ENCODE measurements around the gene TSPAN18.
A peak's percentile ranks its signal among the peaks of the same experiment; 100 is the strongest.

The TSPAN18 gene

GRCh38 chr11:44828296-44828695 is 101.5 kb downstream of the TSPAN18 start:
- no peak overlapping the region for H3K9ac ChIP-seq (ENCODE audit: low read depth, low read length, poor library complexity)
- H4K91ac ChIP-seq (ENCODE audit: low read depth, low read length, poor library complexity): no peak overlapping the region
- peaks cover 39 to 44% of the 10 kb centered on the region in 2 donors for H3K4me1 ChIP-seq (ENCODE audit: control insufficient read depth in 2 of 2, insufficient read depth in 1 of 2, low read depth in 1 of 2, low read length in 2 of 2)
- H3K4me3 ChIP-seq (ENCODE audit: low read length in 2 of 2): no peak overlapping the region
- no peak overlapping the region for H3K4me2 ChIP-seq (ENCODE audit: insufficient read depth, low read length, poor library complexity, severe bottlenecking)
- no peak overlapping the region for H2AFZ ChIP-seq (ENCODE audit: low read length)
- H3K27ac ChIP-seq (replicated peaks; ENCODE audit: low read length): no peak overlapping the region
- no peak overlapping the region for H3K18ac ChIP-seq (ENCODE audit: low read length)
- no peak overlapping the region for H2BK15ac ChIP-seq (ENCODE audit: low read length)
- H4K8ac ChIP-seq (ENCODE audit: low read depth, low read length): no peak overlapping the region
- H3K9me3 ChIP-seq (replicated peaks in 1 of 2; ENCODE audit: control insufficient read depth in 2 of 2, insufficient read depth in 1 of 2, low read depth in 1 of 2, low read length in 2 of 2): peaks cover 0 to under 1% of the 10 kb centered on the region in 2 donors
- no peak overlapping the region for H2BK120ac ChIP-seq (ENCODE audit: low read depth, low read length)
- H3K79me1 ChIP-seq (ENCODE audit: low read depth, low read length): peaks cover 10% of the 10 kb centered on the region
- no CpG with 5 or more reads among the region's 5 CpGs for WGBS, 2 donors (ENCODE audit: extremely low coverage in 2 of 2, insufficient read length in 2 of 2, insufficient replicate concordance in 1 of 2)
- no peak overlapping the region for H3K4ac ChIP-seq (ENCODE audit: low read length)
- no peak for DNase-seq (ENCODE audit: low spot score)
- no peaks in the 10 kb centered on the region for H3K27me3 ChIP-seq (ENCODE audit: control insufficient read depth in 3 of 3, insufficient read depth in 3 of 3, low read depth in 1 of 3, low read length in 3 of 3)
- H3K14ac ChIP-seq (ENCODE audit: low read length): no peak overlapping the region
- peak overlapping the region; percentile 66 for H2AK5ac ChIP-seq (ENCODE audit: low read depth, low read length)
- H3K23ac ChIP-seq (ENCODE audit: low read depth, low read length, poor library complexity): no peak overlapping the region
- no peaks in the 10 kb centered on the region for H3K36me3 ChIP-seq (replicated peaks in 1 of 2; ENCODE audit: control insufficient read depth in 2 of 2, insufficient read depth in 2 of 2, low read length in 2 of 2)
- no peak overlapping the region for H2BK12ac ChIP-seq (ENCODE audit: low read length)
- H2BK5ac ChIP-seq (ENCODE audit: low read length): no peak overlapping the region

GRCh38 chr11:44829838-44830237 is 103.1 kb downstream of the TSPAN18 start:
- Histone ChIP-seq H3K79me1 (ENCODE audit: low read depth, low read length) (peaks cover 10% of the 10 kb centered on the region), H2BK12ac (ENCODE audit: low read length) (no peak overlapping the region), H4K91ac (ENCODE audit: low read depth, low read length, poor library complexity) (no peak overlapping the region), H3K27ac (replicated peaks; ENCODE audit: low read length) (no peak overlapping the region), H2BK120ac (ENCODE audit: low read depth, low read length) (no peak overlapping the region), H3K23ac (ENCODE audit: low read depth, low read length, poor library complexity) (no peak overlapping the region), H3K36me3 (replicated peaks in 1 of 2; ENCODE audit: control insufficient read depth in 2 of 2, insufficient read depth in 2 of 2, low read length in 2 of 2) (no peaks in the 10 kb centered on the region), H3K4ac (ENCODE audit: low read length) (no peak overlapping the region), H2BK15ac (ENCODE audit: low read length) (no peak overlapping the region), H4K8ac (ENCODE audit: low read depth, low read length) (no peak overlapping the region), H3K27me3 (ENCODE audit: control insufficient read depth in 3 of 3, insufficient read depth in 3 of 3, low read depth in 1 of 3, low read length in 3 of 3) (no peaks in the 10 kb centered on the region), H3K4me2 (ENCODE audit: insufficient read depth, low read length, poor library complexity, severe bottlenecking) (no peak overlapping the region), H3K4me3 (ENCODE audit: low read length in 2 of 2) (no peak overlapping the region), H3K18ac (ENCODE audit: low read length) (peak overlapping the region; percentile 15), H3K4me1 (ENCODE audit: control insufficient read depth in 2 of 2, insufficient read depth in 1 of 2, low read depth in 1 of 2, low read length in 2 of 2) (peaks cover 43 to 45% of the 10 kb centered on the region in 2 donors), H3K9me3 (replicated peaks in 1 of 2; ENCODE audit: control insufficient read depth in 2 of 2, insufficient read depth in 1 of 2, low read depth in 1 of 2, low read length in 2 of 2) (no peaks in the 10 kb centered on the region), H3K9ac (ENCODE audit: low read depth, low read length, poor library complexity) (no peak overlapping the region), H2BK5ac (ENCODE audit: low read length) (no peak overlapping the region), H2AFZ (ENCODE audit: low read length) (no peak overlapping the region), H3K14ac (ENCODE audit: low read length) (no peak overlapping the region), H2AK5ac (ENCODE audit: low read depth, low read length) (no peak overlapping the region)
- no peak for DNase-seq (ENCODE audit: low spot score)
- WGBS, 2 donors (ENCODE audit: extremely low coverage in 2 of 2, insufficient read length in 2 of 2, insufficient replicate concordance in 1 of 2): no CpG with 5 or more reads among the region's 2 CpGs

GRCh38 chr11:44831605-44832394 is 105.0 kb downstream of the TSPAN18 start:
- peaks cover 31 to 35% of the 10 kb centered on the region in 2 donors for H3K4me1 ChIP-seq (ENCODE audit: control insufficient read depth in 2 of 2, insufficient read depth in 1 of 2, low read depth in 1 of 2, low read length in 2 of 2)
- no peak for DNase-seq (ENCODE audit: low spot score)
- no CpG with 5 or more reads among the region's 10 CpGs for WGBS, 2 donors (ENCODE audit: extremely low coverage in 2 of 2, insufficient read length in 2 of 2, insufficient replicate concordance in 1 of 2)

GRCh38 chr11:44832452-44832851 is 105.7 kb downstream of the TSPAN18 start:
- Histone ChIP-seq H3K27me3 (ENCODE audit: control insufficient read depth in 3 of 3, insufficient read depth in 3 of 3, low read depth in 1 of 3, low read length in 3 of 3) (no peaks in the 10 kb centered on the region), H3K18ac (ENCODE audit: low read length) (peak overlapping the region; percentile 0), H3K4me1 (ENCODE audit: control insufficient read depth in 2 of 2, insufficient read depth in 1 of 2, low read depth in 1 of 2, low read length in 2 of 2) (peaks cover 25 to 31% of the 10 kb centered on the region in 2 donors), H3K36me3 (replicated peaks in 1 of 2; ENCODE audit: control insufficient read depth in 2 of 2, insufficient read depth in 2 of 2, low read length in 2 of 2) (no peaks in the 10 kb centered on the region), H3K4me3 (ENCODE audit: low read length in 2 of 2) (no peak overlapping the region), H3K23ac (ENCODE audit: low read depth, low read length, poor library complexity) (no peak overlapping the region), H3K27ac (replicated peaks; ENCODE audit: low read length) (no peak overlapping the region), H3K4me2 (ENCODE audit: insufficient read depth, low read length, poor library complexity, severe bottlenecking) (no peak overlapping the region), H3K9me3 (replicated peaks in 1 of 2; ENCODE audit: control insufficient read depth in 2 of 2, insufficient read depth in 1 of 2, low read depth in 1 of 2, low read length in 2 of 2) (peaks cover 3 to 10% of the 10 kb centered on the region in 2 donors), H2BK12ac (ENCODE audit: low read length) (no peak overlapping the region), H2AFZ (ENCODE audit: low read length) (no peak overlapping the region), H2BK15ac (ENCODE audit: low read length) (no peak overlapping the region), H2BK5ac (ENCODE audit: low read length) (no peak overlapping the region), H2AK5ac (ENCODE audit: low read depth, low read length) (no peak overlapping the region), H3K9ac (ENCODE audit: low read depth, low read length, poor library complexity) (no peak overlapping the region), H3K79me1 (ENCODE audit: low read depth, low read length) (peaks cover 1% of the 10 kb centered on the region), H4K91ac (ENCODE audit: low read depth, low read length, poor library complexity) (no peak overlapping the region), H2BK120ac (ENCODE audit: low read depth, low read length) (no peak overlapping the region), H3K4ac (ENCODE audit: low read length) (no peak overlapping the region), H3K14ac (ENCODE audit: low read length) (no peak overlapping the region), H4K8ac (ENCODE audit: low read depth, low read length) (no peak overlapping the region)
- WGBS, 2 donors (ENCODE audit: extremely low coverage in 2 of 2, insufficient read length in 2 of 2, insufficient replicate concordance in 1 of 2): no CpG with 5 or more reads among the region's 10 CpGs
- no peak for DNase-seq (ENCODE audit: low spot score)

More at GRCh38 chr11:44831605-44832394, 105.0 kb downstream of the TSPAN18 start:
- no peak overlapping the region for H3K27ac ChIP-seq (replicated peaks; ENCODE audit: low read length)
- H2AK5ac ChIP-seq (ENCODE audit: low read depth, low read length): no peak overlapping the region
- H3K23ac ChIP-seq (ENCODE audit: low read depth, low read length, poor library complexity): no peak overlapping the region
- H3K36me3 ChIP-seq (replicated peaks in 1 of 2; ENCODE audit: control insufficient read depth in 2 of 2, insufficient read depth in 2 of 2, low read length in 2 of 2): no peaks in the 10 kb centered on the region
- no peak overlapping the region for H3K4me2 ChIP-seq (ENCODE audit: insufficient read depth, low read length, poor library complexity, severe bottlenecking)
- H4K8ac ChIP-seq (ENCODE audit: low read depth, low read length): no peak overlapping the region
- H3K79me1 ChIP-seq (ENCODE audit: low read depth, low read length): peaks cover 4% of the 10 kb centered on the region
- H2BK15ac ChIP-seq (ENCODE audit: low read length): no peak overlapping the region
- no peak overlapping the region for H3K4ac ChIP-seq (ENCODE audit: low read length)
- H3K14ac ChIP-seq (ENCODE audit: low read length): no peak overlapping the region
- no peak overlapping the region for H3K18ac ChIP-seq (ENCODE audit: low read length)
- peaks cover 0 to 4% of the 10 kb centered on the region in 2 donors for H3K9me3 ChIP-seq (replicated peaks in 1 of 2; ENCODE audit: control insufficient read depth in 2 of 2, insufficient read depth in 1 of 2, low read depth in 1 of 2, low read length in 2 of 2)
- no peak overlapping the region for H2BK5ac ChIP-seq (ENCODE audit: low read length)
- H3K4me3 ChIP-seq (ENCODE audit: low read length in 2 of 2): no peak overlapping the region
- no peaks in the 10 kb centered on the region for H3K27me3 ChIP-seq (ENCODE audit: control insufficient read depth in 3 of 3, insufficient read depth in 3 of 3, low read depth in 1 of 3, low read length in 3 of 3)
- H2AFZ ChIP-seq (ENCODE audit: low read length): no peak overlapping the region
- H2BK120ac ChIP-seq (ENCODE audit: low read depth, low read length): no peak overlapping the region
- H3K9ac ChIP-seq (ENCODE audit: low read depth, low read length, poor library complexity): no peak overlapping the region
- H2BK12ac ChIP-seq (ENCODE audit: low read length): no peak overlapping the region
- no peak overlapping the region for H4K91ac ChIP-seq (ENCODE audit: low read depth, low read length, poor library complexity)
